ENCODE results near the gene ASPG.

GRCh38 chr14:104082807-104083206 is 2.7 kb upstream of the ASPG start:
- no peak for TF ChIP-seq CTCF (IDR thresholded peaks at IDR 0.05)
- TF ChIP-seq MAX (CRISPR knock-in tag; IDR thresholded peaks at IDR 0.05) = no peak
- TF ChIP-seq ZNF416 (CRISPR knock-in tag; IDR thresholded peaks at IDR 0.05) = no peak
- no peak for TF ChIP-seq SMAD3 (CRISPR knock-in tag; IDR thresholded peaks at IDR 0.05; ENCODE audit: borderline replicate concordance)
- TF ChIP-seq FOXP4 (CRISPR knock-in tag; IDR thresholded peaks at IDR 0.05) = no peak
- no peak for TF ChIP-seq USF2 (CRISPR knock-in tag; IDR thresholded peaks at IDR 0.05)
- TF ChIP-seq CBFB (CRISPR knock-in tag; IDR thresholded peaks at IDR 0.05; ENCODE audit: low read depth) = no peak
- TF ChIP-seq FOXP1 (CRISPR knock-in tag; IDR thresholded peaks at IDR 0.05; ENCODE audit: borderline replicate concordance) = no peak
- no peak for TF ChIP-seq HMGXB4 (CRISPR knock-in tag; IDR thresholded peaks at IDR 0.05)
- TF ChIP-seq ZNF138 (CRISPR knock-in tag; conservative IDR thresholded peaks at IDR 0.05) = no peak
- no peak for TF ChIP-seq ZBTB21 (CRISPR knock-in tag; IDR thresholded peaks at IDR 0.05; ENCODE audit: borderline replicate concordance)
- no peak for TF ChIP-seq ATF3 (CRISPR knock-in tag; conservative IDR thresholded peaks at IDR 0.05)
- TF ChIP-seq ZNF263 (CRISPR knock-in tag; IDR thresholded peaks at IDR 0.05; ENCODE audit: low read depth) = no peak
- TF ChIP-seq TCF7 (CRISPR knock-in tag; IDR thresholded peaks at IDR 0.05; ENCODE audit: low read depth) = no peak
